Measurements from ENCODE around the gene SLC25A3.
"Not testable (repeated sequence)": the region's sequence is repeated elsewhere in the genome, so short reads cannot be mapped to it uniquely, and the experiment has no call there.

SLC25A3 gene

GRCh38 chr12:98612696-98613334 is 19.3 kb downstream of the SLC25A3 start:
- no peak for TF ChIP-seq ZFX (IDR thresholded peaks at IDR 0.05; ENCODE audit: borderline replicate concordance)
- TF ChIP-seq CTCF (IDR thresholded peaks at IDR 0.05) = no peak
- H3K27ac ChIP-seq = no peak overlapping the region

GRCh38 chr12:98618952-98619351 is 25.5 kb downstream of the SLC25A3 start:
- no peak for TF ChIP-seq CTCF (IDR thresholded peaks at IDR 0.05)
- no peak for TF ChIP-seq ZFX (IDR thresholded peaks at IDR 0.05; ENCODE audit: borderline replicate concordance)
- no peak overlapping the region for H3K27ac ChIP-seq

DNA sequence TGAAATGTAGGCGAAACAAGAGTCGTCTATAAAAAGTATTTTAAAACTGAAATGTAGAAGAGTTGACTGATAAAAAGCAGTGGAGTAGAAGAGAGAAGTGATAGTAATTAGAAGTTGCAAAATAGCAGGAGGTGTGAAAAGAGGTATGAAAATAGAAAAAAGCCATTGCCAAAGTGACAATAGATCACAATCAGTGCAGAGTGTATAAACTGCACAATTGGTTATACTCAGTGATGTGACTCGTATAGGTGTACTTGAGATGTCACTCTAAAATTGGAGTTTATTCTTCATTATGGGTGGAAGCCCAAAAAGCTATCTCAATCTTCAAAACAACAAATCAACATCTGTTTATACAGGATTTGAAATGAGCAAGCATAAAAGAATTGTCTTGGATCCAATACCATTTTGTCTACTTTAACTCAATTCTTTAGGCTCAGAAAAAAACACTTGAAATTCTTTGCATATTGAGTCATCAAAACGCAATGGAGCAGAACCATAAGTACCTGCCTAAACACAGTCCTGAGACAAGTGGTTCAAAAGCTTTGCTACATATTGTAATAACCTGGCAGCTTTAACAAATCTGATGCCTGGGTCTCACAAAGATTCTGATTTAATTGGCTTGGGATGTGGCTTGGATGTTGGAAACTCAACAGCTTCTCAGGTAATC is 42.3 kb downstream of the SLC25A3 start:
- H3K27ac ChIP-seq = no peak overlapping the region
- TF ChIP-seq CTCF (IDR thresholded peaks at IDR 0.05) = no peak
- no peak for TF ChIP-seq ZFX (IDR thresholded peaks at IDR 0.05; ENCODE audit: borderline replicate concordance)

DNA sequence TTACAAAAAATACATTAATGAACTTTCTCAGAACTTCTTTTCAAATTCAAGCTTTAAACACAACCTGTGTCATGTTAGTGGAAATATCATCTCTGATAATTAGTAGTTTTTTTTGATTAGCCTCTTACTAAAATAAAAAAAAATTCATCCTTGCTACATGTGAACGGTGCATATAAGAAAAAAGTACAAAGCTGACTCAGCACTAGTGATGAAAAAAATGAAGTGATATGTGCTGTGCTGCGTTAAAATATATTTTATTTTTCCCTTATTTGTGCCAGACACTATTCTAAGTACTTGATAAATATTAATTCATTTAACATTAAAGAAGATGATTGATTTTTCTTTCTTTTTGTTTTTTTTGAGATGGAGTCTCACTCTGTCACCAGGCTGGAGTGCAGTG is 43.6 kb downstream of the SLC25A3 start:
- no peak for TF ChIP-seq CTCF (IDR thresholded peaks at IDR 0.05)
- no peak for TF ChIP-seq ZFX (IDR thresholded peaks at IDR 0.05; ENCODE audit: borderline replicate concordance)
- H3K27ac ChIP-seq = no peak overlapping the region

DNA sequence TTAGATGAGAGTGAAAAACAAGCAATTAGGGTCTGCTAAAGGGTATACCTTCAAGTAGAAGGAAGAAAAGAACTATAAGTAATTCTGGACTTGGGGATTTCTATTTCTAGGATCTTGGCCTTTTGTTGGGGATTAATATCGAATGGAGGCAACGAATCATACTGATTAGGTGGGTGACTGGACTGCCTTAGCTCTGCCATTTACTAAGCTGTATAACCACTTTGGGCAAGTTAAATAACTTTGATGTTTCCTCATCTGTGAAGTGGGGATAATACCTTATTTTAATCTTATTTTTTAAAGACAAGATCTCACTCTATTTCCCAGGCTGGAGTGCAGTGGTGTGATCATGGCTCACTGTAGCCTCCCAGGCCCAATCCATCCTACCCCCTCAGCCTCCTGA is 44.5 kb downstream of the SLC25A3 start:
- TF ChIP-seq CTCF (IDR thresholded peaks at IDR 0.05) (no peak), ZFX (IDR thresholded peaks at IDR 0.05; ENCODE audit: borderline replicate concordance) (no peak)
- no peak overlapping the region for H3K27ac ChIP-seq

GRCh38 chr12:98639491-98639890 is 46.0 kb downstream of the SLC25A3 start:
- no peak for TF ChIP-seq ZFX (IDR thresholded peaks at IDR 0.05; ENCODE audit: borderline replicate concordance)
- no peak for TF ChIP-seq CTCF (IDR thresholded peaks at IDR 0.05)
- H3K27ac ChIP-seq = no peak overlapping the region

DNA sequence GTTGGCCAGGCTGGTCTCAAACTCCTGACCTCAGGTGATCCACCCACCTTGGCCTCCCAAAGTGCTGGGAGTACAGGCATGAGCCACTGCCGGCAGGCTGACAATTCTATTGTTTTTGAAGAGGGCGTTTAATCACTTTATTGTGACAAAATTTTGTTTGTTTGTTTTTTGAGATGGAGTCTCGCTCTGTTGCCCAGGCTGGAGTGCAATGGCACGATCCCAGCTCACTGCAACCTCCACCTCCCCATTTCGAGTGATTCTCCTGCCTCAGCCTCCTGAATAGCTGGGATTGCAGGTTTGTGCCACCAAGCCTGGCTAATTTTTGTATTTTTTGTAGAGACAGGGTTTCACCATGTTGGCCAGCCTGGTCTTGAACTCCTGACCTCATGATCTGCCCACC is 49.3 kb downstream of the SLC25A3 start:
- H3K27ac ChIP-seq = not testable (repeated sequence)

GRCh38 chr12:98644433-98644711 is 50.9 kb downstream of the SLC25A3 start:
- peak overlapping the region; percentile 55 for H3K27ac ChIP-seq
- TF ChIP-seq CTCF (IDR thresholded peaks at IDR 0.05) = peak; percentile 45
- TF ChIP-seq ZFX (IDR thresholded peaks at IDR 0.05; ENCODE audit: borderline replicate concordance) = no peak

All from 22Rv1 (cell line).